Stimulated activated CD8-positive, alpha-beta memory T cell treated with anti-CD3 and anti-CD28 coated beads, Interleukin-15, amount 100 ng/mL, for 24 hours (primary cell): ENCODE data around the gene SLC1A3.
"Not testable (repeated sequence)": the region's sequence is repeated elsewhere in the genome, so short reads cannot be mapped to it uniquely, and the experiment has no call there.

Experiments
- DNase-seq: peaks from one replicate; pipeline ENCODE4 v3.0.0-alpha.2; 2020; ENCODE audit warnings: low read depth

Gene SLC1A3

GRCh38 chr5:36630201-36631145, 24.1 kb downstream of the SLC1A3 start:
- DNase-seq: no peak

- no peak for DNase-seq
Measured at GRCh38 chr5:36631154-36631553, 24.7 kb downstream of the SLC1A3 start.

GRCh38 chr5:36631620-36632362, 25.4 kb downstream of the SLC1A3 start:
- no peak for DNase-seq

GRCh38 chr5:36632363-36632664, 25.9 kb downstream of the SLC1A3 start:
- no peak for DNase-seq

- no peak for DNase-seq
Measured at GRCh38 chr5:36635721-36636390, 29.4 kb downstream of the SLC1A3 start.

- DNase-seq: no peak
Measured at GRCh38 chr5:36637101-36637500, 30.7 kb downstream of the SLC1A3 start.

GRCh38 chr5:36637516-36637915, 31.1 kb downstream of the SLC1A3 start:
- DNase-seq: no peak

- no peak for DNase-seq
Measured at GRCh38 chr5:36638056-36638455, 31.6 kb downstream of the SLC1A3 start.

GRCh38 chr5:36640949-36641348, 34.5 kb downstream of the SLC1A3 start:
- DNase-seq: no peak

GRCh38 chr5:36641431-36641830, 35.0 kb downstream of the SLC1A3 start:
- no peak for DNase-seq

GRCh38 chr5:36642089-36642488, 35.7 kb downstream of the SLC1A3 start:
- DNase-seq: no peak

GRCh38 chr5:36643162-36643561, 36.8 kb downstream of the SLC1A3 start:
- no peak for DNase-seq

GRCh38 chr5:36643841-36644240, 37.4 kb downstream of the SLC1A3 start:
- not testable (repeated sequence) for DNase-seq

GRCh38 chr5:36644727-36645126, 38.3 kb downstream of the SLC1A3 start:
- no peak for DNase-seq

- DNase-seq: no peak
Measured at GRCh38 chr5:36646100-36646499, 39.7 kb downstream of the SLC1A3 start.

GRCh38 chr5:36646507-36647023, 40.2 kb downstream of the SLC1A3 start:
- no peak for DNase-seq

GRCh38 chr5:36647046-36647445, 40.6 kb downstream of the SLC1A3 start:
- no peak for DNase-seq

- DNase-seq: no peak
Measured at GRCh38 chr5:36648426-36648825, 42.0 kb downstream of the SLC1A3 start.

- DNase-seq: no peak
Measured at GRCh38 chr5:36651761-36652685, 45.6 kb downstream of the SLC1A3 start.

GRCh38 chr5:36653044-36653705, 46.8 kb downstream of the SLC1A3 start:
- no peak for DNase-seq

- DNase-seq: no peak
Measured at GRCh38 chr5:36654564-36654963, 48.2 kb downstream of the SLC1A3 start.
